ENCODE data around the gene CRY2. TPM values are rescaled to one million over a fixed set of nuclear protein-coding genes. Genes with fewer than 3 reads are reported as not detected.

CRY2 gene
- total RNA-seq, 1 donor from 2014 or later = 12.2 TPM

GRCh38 chr11:45869551-45869950, 22.3 kb downstream of the CRY2 start:
- no peaks in the 10 kb centered on the region for H3K27me3 Mint-ChIP-seq (ENCODE audit: low read depth)
- TF ChIP-seq CTCF (IDR thresholded peaks at IDR 0.05) = no peak
- H3K4me3 Mint-ChIP-seq (ENCODE audit: unreplicated experiment) = no peak overlapping the region
- H3K9me3 Mint-ChIP-seq (ENCODE audit: low read depth) = no peaks in the 10 kb centered on the region
- peaks cover 7% of the 10 kb centered on the region for H3K4me1 Mint-ChIP-seq (ENCODE audit: low read depth)
- peak; percentile 78 for DNase-seq (ENCODE audit: low spot score)
- peaks cover 28% of the 10 kb centered on the region for H3K36me3 Mint-ChIP-seq (ENCODE audit: low read depth)
- no peak overlapping the region for H3K27ac Mint-ChIP-seq (ENCODE audit: unreplicated experiment)

- Mint-ChIP-seq H3K36me3 (ENCODE audit: low read depth) (peaks cover 30% of the 10 kb centered on the region), H3K4me1 (ENCODE audit: low read depth) (peaks cover 7% of the 10 kb centered on the region), H3K9me3 (ENCODE audit: low read depth) (no peaks in the 10 kb centered on the region), H3K4me3 (ENCODE audit: unreplicated experiment) (no peak overlapping the region), H3K27ac (ENCODE audit: unreplicated experiment) (peak overlapping the region; percentile 17), H3K27me3 (ENCODE audit: low read depth) (no peaks in the 10 kb centered on the region)
- TF ChIP-seq CTCF (IDR thresholded peaks at IDR 0.05) = no peak
- peak; percentile 79 for DNase-seq (ENCODE audit: low spot score)
These were observed 23.4 kb downstream of the CRY2 start for GRCh38 chr11:45870706-45871105.

GRCh38 chr11:45871638-45872037, 24.4 kb downstream of the CRY2 start:
- H3K36me3 Mint-ChIP-seq (ENCODE audit: low read depth) = peaks cover 25% of the 10 kb centered on the region
- H3K9me3 Mint-ChIP-seq (ENCODE audit: low read depth) = no peaks in the 10 kb centered on the region
- no peaks in the 10 kb centered on the region for H3K27me3 Mint-ChIP-seq (ENCODE audit: low read depth)
- DNase-seq (ENCODE audit: low spot score) = peak; percentile 66
- H3K4me1 Mint-ChIP-seq (ENCODE audit: low read depth) = peaks cover 7% of the 10 kb centered on the region
- no peak for TF ChIP-seq CTCF (IDR thresholded peaks at IDR 0.05)
- no peak overlapping the region for H3K4me3 Mint-ChIP-seq (ENCODE audit: unreplicated experiment)
- no peak overlapping the region for H3K27ac Mint-ChIP-seq (ENCODE audit: unreplicated experiment)

- Mint-ChIP-seq H3K27me3 (ENCODE audit: low read depth) (no peaks in the 10 kb centered on the region), H3K36me3 (ENCODE audit: low read depth) (peaks cover 23% of the 10 kb centered on the region), H3K4me3 (ENCODE audit: unreplicated experiment) (no peak overlapping the region), H3K4me1 (ENCODE audit: low read depth) (peaks cover 7% of the 10 kb centered on the region), H3K9me3 (ENCODE audit: low read depth) (no peaks in the 10 kb centered on the region), H3K27ac (ENCODE audit: unreplicated experiment) (peak overlapping the region; percentile 77)
- TF ChIP-seq CTCF (IDR thresholded peaks at IDR 0.05) = peak; percentile 83
- DNase-seq (ENCODE audit: low spot score) = peak; percentile 53
These were observed 25.5 kb downstream of the CRY2 start for GRCh38 chr11:45872651-45873356.

- no peak overlapping the region for H3K4me3 Mint-ChIP-seq (ENCODE audit: unreplicated experiment)
- H3K4me1 Mint-ChIP-seq (ENCODE audit: low read depth) = peaks cover 7% of the 10 kb centered on the region
- peaks cover 14% of the 10 kb centered on the region for H3K36me3 Mint-ChIP-seq (ENCODE audit: low read depth)
- H3K27ac Mint-ChIP-seq (ENCODE audit: unreplicated experiment) = no peak overlapping the region
- TF ChIP-seq CTCF (IDR thresholded peaks at IDR 0.05) = no peak
- no peaks in the 10 kb centered on the region for H3K9me3 Mint-ChIP-seq (ENCODE audit: low read depth)
- peak; percentile 14 for DNase-seq (ENCODE audit: low spot score)
- no peaks in the 10 kb centered on the region for H3K27me3 Mint-ChIP-seq (ENCODE audit: low read depth)
These were observed 29.1 kb downstream of the CRY2 start for GRCh38 chr11:45876401-45876800.
